ENCODE data around the gene NSG1. TPM values are rescaled to one million over a fixed set of nuclear protein-coding genes. Genes with fewer than 3 reads are reported as not detected.

The NSG1 gene
- total RNA-seq, 1 donor from 2014 or later = 10.6 TPM

GRCh38 chr4:4361883-4362282 lies 25.0 kb upstream of the NSG1 start:
- Histone ChIP-seq H3K36me3 (ENCODE audit: insufficient read depth, low read length) (no peaks in the 10 kb centered on the region), H2AFZ (ENCODE audit: low read depth, low read length) (no peak overlapping the region), H3K79me2 (ENCODE audit: insufficient read depth, low read length) (no peaks in the 10 kb centered on the region), H3K27me3 (ENCODE audit: insufficient read depth, low read length) (peaks cover 26% of the 10 kb centered on the region), H3K4me2 (ENCODE audit: low read length) (no peak overlapping the region), H3K4me1 (ENCODE audit: insufficient read depth, low read length) (no peaks in the 10 kb centered on the region), H3K4me3 (ENCODE audit: insufficient read depth, low read depth, low read length) (no peak overlapping the region), H3K9me3 (ENCODE audit: insufficient read depth, low read depth, low read length) (peaks cover 3% of the 10 kb centered on the region), H3K27ac (ENCODE audit: low read depth, low read length) (no peak overlapping the region), H3K9ac (ENCODE audit: low read length) (no peak overlapping the region), H4K20me1 (ENCODE audit: insufficient read depth, low read length) (no peaks in the 10 kb centered on the region)
- no peak for TF ChIP-seq CTCF (IDR thresholded peaks at IDR 0.05; ENCODE audit: insufficient read depth, low read depth, low read length)
- no peak for TF ChIP-seq EZH2 (IDR thresholded peaks at IDR 0.05; ENCODE audit: insufficient read depth, low read length)
- DNase-seq (ENCODE audit: low read depth) (no peak), FAIRE-seq (no peak)
- peaks cover 25% of the 10 kb centered on the region for H3K27me3 Mint-ChIP-seq (ENCODE audit: low read depth, unreplicated experiment)
- H3K36me3 Mint-ChIP-seq (ENCODE audit: low read depth, unreplicated experiment) = no peaks in the 10 kb centered on the region
- H3K4me3 Mint-ChIP-seq (ENCODE audit: unreplicated experiment) = no peak overlapping the region
- peaks cover 17% of the 10 kb centered on the region for H3K9me3 Mint-ChIP-seq (ENCODE audit: unreplicated experiment)
- no peaks in the 10 kb centered on the region for H3K4me1 Mint-ChIP-seq (ENCODE audit: low read depth, unreplicated experiment)
- H3K27ac Mint-ChIP-seq (ENCODE audit: unreplicated experiment) = no peak overlapping the region

- Mint-ChIP-seq H3K27ac (ENCODE audit: unreplicated experiment) (no peak overlapping the region), H3K9me3 (ENCODE audit: unreplicated experiment) (peaks cover 19% of the 10 kb centered on the region), H3K27me3 (ENCODE audit: low read depth, unreplicated experiment) (peaks cover 17% of the 10 kb centered on the region), H3K36me3 (ENCODE audit: low read depth, unreplicated experiment) (no peaks in the 10 kb centered on the region), H3K4me1 (ENCODE audit: low read depth, unreplicated experiment) (no peaks in the 10 kb centered on the region), H3K4me3 (ENCODE audit: unreplicated experiment) (no peak overlapping the region)
- H3K27me3 ChIP-seq (ENCODE audit: insufficient read depth, low read length) = peaks cover 19% of the 10 kb centered on the region
- H4K20me1 ChIP-seq (ENCODE audit: insufficient read depth, low read length) = no peaks in the 10 kb centered on the region
- no peaks in the 10 kb centered on the region for H3K36me3 ChIP-seq (ENCODE audit: insufficient read depth, low read length)
- no peaks in the 10 kb centered on the region for H3K4me1 ChIP-seq (ENCODE audit: insufficient read depth, low read length)
- no peak overlapping the region for H3K27ac ChIP-seq (ENCODE audit: low read depth, low read length)
- peaks cover 3% of the 10 kb centered on the region for H3K9me3 ChIP-seq (ENCODE audit: insufficient read depth, low read depth, low read length)
- H2AFZ ChIP-seq (ENCODE audit: low read depth, low read length) = no peak overlapping the region
- no peaks in the 10 kb centered on the region for H3K79me2 ChIP-seq (ENCODE audit: insufficient read depth, low read length)
- no peak overlapping the region for H3K4me3 ChIP-seq (ENCODE audit: insufficient read depth, low read depth, low read length)
- no peak overlapping the region for H3K9ac ChIP-seq (ENCODE audit: low read length)
- TF ChIP-seq EZH2 (IDR thresholded peaks at IDR 0.05; ENCODE audit: insufficient read depth, low read length) (no peak), CTCF (IDR thresholded peaks at IDR 0.05; ENCODE audit: insufficient read depth, low read depth, low read length) (no peak)
- DNase-seq (ENCODE audit: low read depth) = peak; percentile 7
- FAIRE-seq = no peak
- no peak overlapping the region for H3K4me2 ChIP-seq (ENCODE audit: low read length)
Observed at GRCh38 chr4:4362991-4363697, 23.8 kb upstream of the NSG1 start.

- H3K27me3 Mint-ChIP-seq (ENCODE audit: low read depth, unreplicated experiment) = peaks cover 13% of the 10 kb centered on the region
- no peak overlapping the region for H3K4me3 ChIP-seq (ENCODE audit: insufficient read depth, low read depth, low read length)
- peaks cover 19% of the 10 kb centered on the region for H3K9me3 Mint-ChIP-seq (ENCODE audit: unreplicated experiment)
- H3K9ac ChIP-seq (ENCODE audit: low read length) = no peak overlapping the region
- H3K4me3 Mint-ChIP-seq (ENCODE audit: unreplicated experiment) = no peak overlapping the region
- H3K4me1 ChIP-seq (ENCODE audit: insufficient read depth, low read length) = no peaks in the 10 kb centered on the region
- no peaks in the 10 kb centered on the region for H3K36me3 ChIP-seq (ENCODE audit: insufficient read depth, low read length)
- no peaks in the 10 kb centered on the region for H3K36me3 Mint-ChIP-seq (ENCODE audit: low read depth, unreplicated experiment)
- H3K4me1 Mint-ChIP-seq (ENCODE audit: low read depth, unreplicated experiment) = no peaks in the 10 kb centered on the region
- H3K27ac Mint-ChIP-seq (ENCODE audit: unreplicated experiment) = no peak overlapping the region
- H3K9me3 ChIP-seq (ENCODE audit: insufficient read depth, low read depth, low read length) = peaks cover 3% of the 10 kb centered on the region
- TF ChIP-seq CTCF (IDR thresholded peaks at IDR 0.05; ENCODE audit: insufficient read depth, low read depth, low read length) (no peak), EZH2 (IDR thresholded peaks at IDR 0.05; ENCODE audit: insufficient read depth, low read length) (no peak)
- FAIRE-seq = no peak
- H3K27me3 ChIP-seq (ENCODE audit: insufficient read depth, low read length) = peaks cover 10% of the 10 kb centered on the region
- no peaks in the 10 kb centered on the region for H3K79me2 ChIP-seq (ENCODE audit: insufficient read depth, low read length)
- H2AFZ ChIP-seq (ENCODE audit: low read depth, low read length) = no peak overlapping the region
- no peak for DNase-seq (ENCODE audit: low read depth)
- no peak overlapping the region for H3K27ac ChIP-seq (ENCODE audit: low read depth, low read length)
- H3K4me2 ChIP-seq (ENCODE audit: low read length) = no peak overlapping the region
- no peaks in the 10 kb centered on the region for H4K20me1 ChIP-seq (ENCODE audit: insufficient read depth, low read length)
Observed at GRCh38 chr4:4364061-4364460, 22.8 kb upstream of the NSG1 start.

Data from astrocyte (in vitro differentiated cells and primary cell).